NCI-H1436 (cell line): ENCODE results near the gene UCN.
A peak's percentile ranks its signal among the peaks of the same experiment; 100 is the strongest.
"Not testable (repeated sequence)": the region's sequence is repeated elsewhere in the genome, so short reads cannot be mapped to it uniquely, and the experiment has no call there.

ENCODE experiments used
- DNase-seq: peaks from one replicate; lab custom pipeline; 2025; lab: John Stamatoyannopoulos, UW

The UCN gene

GRCh38 chr2:27314709-27315108 lies 6.5 kb upstream of the UCN start:
- DNase-seq, result no peak

GRCh38 chr2:27313882-27314645 lies 5.8 kb upstream of the UCN start:
- no peak for DNase-seq

- no peak for DNase-seq
Measured at GRCh38 chr2:27312152-27312551, 3.9 kb upstream of the UCN start.

- DNase-seq, result no peak
Measured at GRCh38 chr2:27309651-27310050, 1.4 kb upstream of the UCN start.

- DNase-seq, result no peak
Measured at GRCh38 chr2:27307545-27308358, 493 bp downstream of the UCN start.

- DNase-seq, result no peak
Measured at GRCh38 chr2:27307287-27307544, 1.0 kb downstream of the UCN start.

- DNase-seq, result no peak
Measured at GRCh38 chr2:27306573-27307286, 1.5 kb downstream of the UCN start.

GRCh38 chr2:27306136-27306535 lies 2.1 kb downstream of the UCN start:
- no peak for DNase-seq

- DNase-seq, result no peak
Measured at GRCh38 chr2:27305516-27305915, 2.7 kb downstream of the UCN start.

GRCh38 chr2:27304488-27305240 lies 3.6 kb downstream of the UCN start:
- no peak for DNase-seq

- DNase-seq, result peak; percentile 73
Measured at GRCh38 chr2:27303093-27304025, 4.9 kb downstream of the UCN start.

- DNase-seq, result not testable (repeated sequence)
Measured at GRCh38 chr2:27300606-27301005, 7.6 kb downstream of the UCN start.

GRCh38 chr2:27298391-27299080 lies 9.7 kb downstream of the UCN start:
- DNase-seq, result no peak

- DNase-seq, result no peak
Measured at GRCh38 chr2:27297195-27297594, 11.1 kb downstream of the UCN start.

- no peak for DNase-seq
Measured at GRCh38 chr2:27296481-27296880, 11.8 kb downstream of the UCN start.

- DNase-seq, result no peak
Measured at GRCh38 chr2:27294928-27295327, 13.3 kb downstream of the UCN start.

GRCh38 chr2:27291865-27292264 lies 16.4 kb downstream of the UCN start:
- DNase-seq, result no peak

GRCh38 chr2:27290549-27290948 lies 17.7 kb downstream of the UCN start:
- DNase-seq, result no peak

- no peak for DNase-seq
Measured at GRCh38 chr2:27288610-27289009, 19.6 kb downstream of the UCN start.

GRCh38 chr2:27285481-27285880 lies 22.8 kb downstream of the UCN start:
- DNase-seq, result no peak

GRCh38 chr2:27284996-27285395 lies 23.2 kb downstream of the UCN start:
- no peak for DNase-seq
